ENCODE data around the gene REEP1.

The REEP1 gene

DNA sequence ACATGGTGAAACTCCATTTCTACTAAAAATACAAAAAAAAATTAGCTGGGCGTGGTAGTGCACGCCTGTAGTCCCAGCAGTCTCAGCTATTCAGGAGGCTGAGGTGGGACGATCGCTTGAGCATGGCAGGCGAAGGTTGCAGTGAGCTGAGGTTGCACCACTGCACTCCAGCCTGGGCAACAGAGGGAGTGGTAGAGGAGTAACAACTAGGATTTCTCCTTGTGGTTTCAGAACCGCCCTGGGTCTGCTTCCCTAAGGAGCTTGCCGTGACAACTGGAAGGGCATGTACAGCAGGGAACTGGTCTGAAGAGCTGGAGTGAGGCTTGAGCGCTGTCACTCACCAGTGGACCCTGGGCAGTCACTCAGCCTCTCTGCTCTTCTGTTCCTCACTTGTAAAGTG lies 29.1 kb downstream of the REEP1 start:
- H3K27ac ChIP-seq (ENCODE audit: insufficient read depth, low read depth, low read length, poor library complexity, severe bottlenecking): no peak overlapping the region
- H3K36me3 ChIP-seq (ENCODE audit: control insufficient read depth, insufficient read depth, low read length): no peaks in the 10 kb centered on the region
- 93 to 94% methylated on average over 8 of the region's 8 CpGs for WGBS, 2 experiments
- H3K4me3 ChIP-seq (ENCODE audit: insufficient read depth, low read depth, low read length): no peak overlapping the region
- no peaks in the 10 kb centered on the region for H3K27me3 ChIP-seq (ENCODE audit: control insufficient read depth, insufficient read depth, low read length, poor library complexity, severe bottlenecking)
- peaks cover 3% of the 10 kb centered on the region for H3K4me1 ChIP-seq (ENCODE audit: control insufficient read depth, insufficient read depth, low read length)
- no peaks in the 10 kb centered on the region for H3K9me3 ChIP-seq (ENCODE audit: control insufficient read depth, low read length)

DNA sequence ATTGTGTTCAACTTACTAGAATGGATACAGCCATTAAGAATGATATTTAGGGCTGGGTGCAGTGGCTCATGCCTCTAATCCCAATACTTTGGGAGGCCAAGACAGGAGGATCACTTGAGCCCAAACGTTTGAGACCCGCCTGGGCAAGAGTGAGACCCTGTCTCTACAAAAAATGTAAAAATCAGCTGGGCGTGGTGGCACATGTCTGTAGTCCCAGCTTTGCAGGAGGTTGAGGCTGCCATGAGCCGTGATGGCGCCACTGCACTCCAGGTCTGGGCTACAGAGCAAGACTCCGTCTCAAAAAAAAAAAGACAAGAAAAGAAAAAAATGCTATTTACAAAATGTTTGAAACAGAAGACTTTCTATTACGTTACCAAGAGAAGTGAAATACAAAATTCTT lies 30.0 kb downstream of the REEP1 start:
- 87 to 91% methylated on average over 5 to 6 of the region's 7 CpGs for WGBS, 2 experiments
- no peak overlapping the region for H3K27ac ChIP-seq (ENCODE audit: insufficient read depth, low read depth, low read length, poor library complexity, severe bottlenecking)
- H3K4me1 ChIP-seq (ENCODE audit: control insufficient read depth, insufficient read depth, low read length): peaks cover 3% of the 10 kb centered on the region
- no peaks in the 10 kb centered on the region for H3K36me3 ChIP-seq (ENCODE audit: control insufficient read depth, insufficient read depth, low read length)
- H3K27me3 ChIP-seq (ENCODE audit: control insufficient read depth, insufficient read depth, low read length, poor library complexity, severe bottlenecking): no peaks in the 10 kb centered on the region
- no peak overlapping the region for H3K4me3 ChIP-seq (ENCODE audit: insufficient read depth, low read depth, low read length)
- no peaks in the 10 kb centered on the region for H3K9me3 ChIP-seq (ENCODE audit: control insufficient read depth, low read length)

DNA sequence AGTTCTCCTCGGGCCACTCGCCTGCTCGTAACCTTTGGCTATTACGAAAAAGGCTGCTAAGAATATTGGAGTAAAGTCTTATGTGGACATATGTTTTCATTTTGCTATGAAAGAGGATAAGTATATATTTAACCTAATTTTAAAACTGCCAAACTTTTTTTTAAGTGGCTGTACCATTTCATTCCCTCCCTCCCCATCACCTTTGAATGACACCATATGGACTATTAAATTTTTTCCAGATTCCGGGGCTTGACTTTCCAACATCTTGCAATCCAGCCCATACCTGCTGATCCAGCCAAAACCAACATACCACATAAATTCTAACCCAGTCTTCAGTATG lies 31.5 kb downstream of the REEP1 start:
- H3K9me3 ChIP-seq (ENCODE audit: control insufficient read depth, low read length): no peaks in the 10 kb centered on the region
- H3K4me1 ChIP-seq (ENCODE audit: control insufficient read depth, insufficient read depth, low read length): peaks cover 7% of the 10 kb centered on the region
- no peak overlapping the region for H3K4me3 ChIP-seq (ENCODE audit: insufficient read depth, low read depth, low read length)
- H3K27me3 ChIP-seq (ENCODE audit: control insufficient read depth, insufficient read depth, low read length, poor library complexity, severe bottlenecking): no peaks in the 10 kb centered on the region
- H3K36me3 ChIP-seq (ENCODE audit: control insufficient read depth, insufficient read depth, low read length): no peaks in the 10 kb centered on the region
- whole genome bisulfite sequencing, 2 experiments: 96 to 97% methylated on average over 5 of the region's 5 CpGs
- no peak overlapping the region for H3K27ac ChIP-seq (ENCODE audit: insufficient read depth, low read depth, low read length, poor library complexity, severe bottlenecking)

DNA sequence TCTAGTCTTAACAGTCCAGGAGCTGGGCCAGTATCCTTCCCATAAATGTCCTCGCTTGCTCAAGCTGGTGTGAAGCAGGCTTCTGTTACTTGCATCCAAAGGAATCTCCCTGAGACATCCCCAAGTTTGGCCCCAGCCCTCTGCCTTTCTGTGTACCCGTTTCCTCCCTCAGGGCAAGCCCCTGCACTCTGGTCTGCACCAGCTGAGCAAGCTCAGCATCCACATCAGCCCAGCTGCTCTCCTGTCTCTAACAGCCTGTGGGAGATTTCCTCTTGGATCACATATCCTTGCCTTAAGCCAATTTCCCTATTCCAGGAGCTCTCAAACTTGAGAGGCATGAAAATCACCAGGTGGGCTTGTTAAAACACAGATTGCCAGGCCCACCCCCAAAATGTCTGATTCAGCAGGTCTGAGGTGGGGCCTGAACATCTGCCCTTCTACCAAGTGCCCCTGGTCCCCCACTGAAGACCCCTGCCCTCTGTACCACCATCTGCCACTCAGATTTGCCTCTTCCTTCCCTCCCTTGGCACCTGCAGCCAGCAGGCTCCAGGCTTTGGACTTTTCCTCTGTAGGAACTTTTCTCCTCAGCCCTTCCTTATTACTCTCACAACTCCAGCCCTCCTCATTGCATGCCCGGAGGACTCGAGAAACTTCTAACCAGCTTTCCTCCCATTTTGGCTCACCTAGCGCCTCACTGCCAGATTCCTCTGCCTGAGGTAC lies 32.1 kb downstream of the REEP1 start:
- no peaks in the 10 kb centered on the region for H3K27me3 ChIP-seq (ENCODE audit: control insufficient read depth, insufficient read depth, low read length, poor library complexity, severe bottlenecking)
- no peaks in the 10 kb centered on the region for H3K9me3 ChIP-seq (ENCODE audit: control insufficient read depth, low read length)
- peaks cover 7% of the 10 kb centered on the region for H3K4me1 ChIP-seq (ENCODE audit: control insufficient read depth, insufficient read depth, low read length)
- H3K36me3 ChIP-seq (ENCODE audit: control insufficient read depth, insufficient read depth, low read length): no peaks in the 10 kb centered on the region
- WGBS, 2 experiments: 87 to 90% methylated on average over 5 of the region's 5 CpGs
- no peak overlapping the region for H3K27ac ChIP-seq (ENCODE audit: insufficient read depth, low read depth, low read length, poor library complexity, severe bottlenecking)
- H3K4me3 ChIP-seq (ENCODE audit: insufficient read depth, low read depth, low read length): no peak overlapping the region

DNA sequence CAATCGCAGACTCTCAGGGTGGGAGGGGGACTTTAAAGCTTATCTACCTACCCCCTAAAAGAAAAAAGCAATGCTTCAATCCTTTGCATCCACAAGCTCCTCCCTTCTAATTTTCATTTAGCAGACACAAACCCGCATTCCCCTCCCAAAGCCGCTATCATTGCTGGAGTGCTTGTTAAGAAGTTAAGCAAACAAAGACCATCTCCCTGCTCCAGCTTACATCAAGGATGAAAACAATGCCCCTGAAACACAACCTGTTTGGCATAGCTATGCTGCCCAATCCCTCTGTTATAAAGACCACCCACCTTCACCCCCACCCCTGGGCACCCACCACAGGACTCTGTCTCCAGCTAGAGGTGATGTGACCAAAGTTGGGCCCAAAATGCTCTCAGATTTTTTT lies 33.0 kb downstream of the REEP1 start:
- H3K36me3 ChIP-seq (ENCODE audit: control insufficient read depth, insufficient read depth, low read length): no peaks in the 10 kb centered on the region
- WGBS, 2 experiments: 54 to 59% methylated on average over 3 of the region's 3 CpGs
- no peak overlapping the region for H3K27ac ChIP-seq (ENCODE audit: insufficient read depth, low read depth, low read length, poor library complexity, severe bottlenecking)
- peaks cover 7% of the 10 kb centered on the region for H3K4me1 ChIP-seq (ENCODE audit: control insufficient read depth, insufficient read depth, low read length)
- H3K27me3 ChIP-seq (ENCODE audit: control insufficient read depth, insufficient read depth, low read length, poor library complexity, severe bottlenecking): no peaks in the 10 kb centered on the region
- no peaks in the 10 kb centered on the region for H3K9me3 ChIP-seq (ENCODE audit: control insufficient read depth, low read length)
- H3K4me3 ChIP-seq (ENCODE audit: insufficient read depth, low read depth, low read length): no peak overlapping the region

DNA sequence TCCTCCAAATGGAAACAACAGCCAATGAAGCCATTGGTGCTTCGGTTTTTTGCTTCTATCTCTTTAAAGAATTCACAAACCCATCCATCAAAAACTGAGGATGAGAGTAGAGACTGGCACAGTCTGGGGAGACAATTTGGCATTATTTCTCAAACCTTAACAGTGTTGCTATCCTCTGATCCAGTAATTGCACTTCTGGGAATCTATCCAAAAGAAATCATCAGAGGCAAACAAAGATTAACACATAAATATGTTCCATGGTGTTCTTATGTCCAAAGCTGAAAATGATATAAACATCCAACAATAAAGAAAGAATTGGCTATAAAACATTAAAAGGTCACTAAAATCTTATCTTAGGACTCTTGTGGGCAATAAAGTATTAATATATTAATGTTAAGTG lies 35.1 kb downstream of the REEP1 start:
- Histone ChIP-seq H3K9me3 (ENCODE audit: control insufficient read depth, low read length) (no peaks in the 10 kb centered on the region), H3K4me3 (ENCODE audit: insufficient read depth, low read depth, low read length) (no peak overlapping the region), H3K4me1 (ENCODE audit: control insufficient read depth, insufficient read depth, low read length) (peaks cover 7% of the 10 kb centered on the region), H3K36me3 (ENCODE audit: control insufficient read depth, insufficient read depth, low read length) (no peaks in the 10 kb centered on the region), H3K27ac (ENCODE audit: insufficient read depth, low read depth, low read length, poor library complexity, severe bottlenecking) (no peak overlapping the region), H3K27me3 (ENCODE audit: control insufficient read depth, insufficient read depth, low read length, poor library complexity, severe bottlenecking) (no peaks in the 10 kb centered on the region)
- WGBS, 2 experiments: 96 to 100% methylated on average over 1 of the region's 1 CpG

DNA sequence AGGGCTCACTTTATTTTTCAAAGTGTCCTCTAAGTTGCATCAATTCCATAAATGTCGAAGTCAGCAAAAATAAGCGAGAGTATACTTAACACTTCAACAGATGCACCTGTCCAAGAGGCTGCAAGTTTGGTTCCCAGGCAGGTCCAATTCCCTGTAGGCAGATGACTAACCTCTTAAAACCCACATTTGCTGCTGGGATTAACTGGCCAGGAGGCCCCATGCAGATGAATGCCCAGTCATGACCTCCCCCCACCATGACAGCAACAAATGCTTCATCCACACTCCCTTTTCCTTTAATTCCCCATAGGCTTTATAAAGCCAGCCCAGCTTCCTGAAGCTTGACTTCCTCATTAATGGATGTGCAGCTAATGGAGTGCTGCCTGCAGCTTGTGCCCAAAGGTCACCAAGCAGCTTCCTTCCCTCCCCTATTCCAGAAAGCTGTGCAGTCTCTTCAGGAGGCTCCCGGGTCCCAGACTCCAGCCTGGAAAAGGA lies 35.7 kb downstream of the REEP1 start:
- no peak overlapping the region for H3K27ac ChIP-seq (ENCODE audit: insufficient read depth, low read depth, low read length, poor library complexity, severe bottlenecking)
- H3K9me3 ChIP-seq (ENCODE audit: control insufficient read depth, low read length): no peaks in the 10 kb centered on the region
- no peaks in the 10 kb centered on the region for H3K27me3 ChIP-seq (ENCODE audit: control insufficient read depth, insufficient read depth, low read length, poor library complexity, severe bottlenecking)
- H3K4me1 ChIP-seq (ENCODE audit: control insufficient read depth, insufficient read depth, low read length): peaks cover 7% of the 10 kb centered on the region
- H3K4me3 ChIP-seq (ENCODE audit: insufficient read depth, low read depth, low read length): no peak overlapping the region
- 93 to 94% methylated on average over 3 of the region's 3 CpGs for WGBS, 2 experiments
- no peaks in the 10 kb centered on the region for H3K36me3 ChIP-seq (ENCODE audit: control insufficient read depth, insufficient read depth, low read length)

DNA sequence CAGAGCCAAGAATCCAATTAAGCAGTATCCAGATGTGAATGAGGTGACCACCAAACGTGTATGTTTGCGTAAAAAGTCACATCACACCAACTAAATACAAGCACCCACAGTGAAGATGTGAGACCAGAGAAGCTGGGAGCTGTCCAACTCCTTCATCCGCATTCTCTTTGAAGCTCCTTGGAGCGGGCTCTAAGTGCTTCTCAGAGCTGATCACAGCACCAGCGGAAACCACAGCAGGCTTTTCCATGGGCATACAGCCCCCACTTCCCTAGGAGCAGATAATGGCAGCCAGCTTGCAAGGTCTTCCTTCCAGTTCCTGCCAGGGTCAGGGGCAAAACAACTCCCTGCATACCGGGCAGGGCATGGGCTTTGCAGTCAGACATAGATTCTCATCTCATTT lies 36.4 kb downstream of the REEP1 start:
- H3K27me3 ChIP-seq (ENCODE audit: control insufficient read depth, insufficient read depth, low read length, poor library complexity, severe bottlenecking): no peaks in the 10 kb centered on the region
- peaks cover 7% of the 10 kb centered on the region for H3K4me1 ChIP-seq (ENCODE audit: control insufficient read depth, insufficient read depth, low read length)
- H3K36me3 ChIP-seq (ENCODE audit: control insufficient read depth, insufficient read depth, low read length): no peaks in the 10 kb centered on the region
- no peaks in the 10 kb centered on the region for H3K9me3 ChIP-seq (ENCODE audit: control insufficient read depth, low read length)
- no peak overlapping the region for H3K4me3 ChIP-seq (ENCODE audit: insufficient read depth, low read depth, low read length)
- 86 to 88% methylated on average over 6 of the region's 6 CpGs for WGBS, 2 experiments
- no peak overlapping the region for H3K27ac ChIP-seq (ENCODE audit: insufficient read depth, low read depth, low read length, poor library complexity, severe bottlenecking)

DNA sequence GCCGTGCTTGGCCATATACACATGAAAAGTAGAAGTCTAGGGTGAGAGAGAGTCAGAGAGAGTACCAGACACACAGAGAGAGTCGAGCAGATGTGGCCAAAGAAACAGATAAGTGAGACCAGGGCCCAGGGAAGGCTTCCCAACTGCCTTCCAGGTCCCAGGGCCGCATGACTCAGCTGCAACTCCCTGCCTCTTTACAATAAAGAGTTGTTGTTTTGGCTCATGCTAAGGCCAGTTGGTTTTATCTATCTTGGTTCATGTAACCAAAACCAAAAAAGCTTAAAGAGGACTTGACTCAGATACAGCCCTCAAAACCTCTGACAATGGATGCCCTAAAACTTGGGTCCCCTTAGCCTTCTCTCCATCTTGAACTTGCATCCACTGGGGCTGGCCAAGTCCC lies 36.9 kb downstream of the REEP1 start:
- Histone ChIP-seq H3K27me3 (ENCODE audit: control insufficient read depth, insufficient read depth, low read length, poor library complexity, severe bottlenecking) (no peaks in the 10 kb centered on the region), H3K4me3 (ENCODE audit: insufficient read depth, low read depth, low read length) (no peak overlapping the region), H3K4me1 (ENCODE audit: control insufficient read depth, insufficient read depth, low read length) (peaks cover 7% of the 10 kb centered on the region), H3K9me3 (ENCODE audit: control insufficient read depth, low read length) (no peaks in the 10 kb centered on the region), H3K27ac (ENCODE audit: insufficient read depth, low read depth, low read length, poor library complexity, severe bottlenecking) (no peak overlapping the region), H3K36me3 (ENCODE audit: control insufficient read depth, insufficient read depth, low read length) (no peaks in the 10 kb centered on the region)
- WGBS, 2 experiments: 92 to 93% methylated on average over 3 of the region's 3 CpGs

DNA sequence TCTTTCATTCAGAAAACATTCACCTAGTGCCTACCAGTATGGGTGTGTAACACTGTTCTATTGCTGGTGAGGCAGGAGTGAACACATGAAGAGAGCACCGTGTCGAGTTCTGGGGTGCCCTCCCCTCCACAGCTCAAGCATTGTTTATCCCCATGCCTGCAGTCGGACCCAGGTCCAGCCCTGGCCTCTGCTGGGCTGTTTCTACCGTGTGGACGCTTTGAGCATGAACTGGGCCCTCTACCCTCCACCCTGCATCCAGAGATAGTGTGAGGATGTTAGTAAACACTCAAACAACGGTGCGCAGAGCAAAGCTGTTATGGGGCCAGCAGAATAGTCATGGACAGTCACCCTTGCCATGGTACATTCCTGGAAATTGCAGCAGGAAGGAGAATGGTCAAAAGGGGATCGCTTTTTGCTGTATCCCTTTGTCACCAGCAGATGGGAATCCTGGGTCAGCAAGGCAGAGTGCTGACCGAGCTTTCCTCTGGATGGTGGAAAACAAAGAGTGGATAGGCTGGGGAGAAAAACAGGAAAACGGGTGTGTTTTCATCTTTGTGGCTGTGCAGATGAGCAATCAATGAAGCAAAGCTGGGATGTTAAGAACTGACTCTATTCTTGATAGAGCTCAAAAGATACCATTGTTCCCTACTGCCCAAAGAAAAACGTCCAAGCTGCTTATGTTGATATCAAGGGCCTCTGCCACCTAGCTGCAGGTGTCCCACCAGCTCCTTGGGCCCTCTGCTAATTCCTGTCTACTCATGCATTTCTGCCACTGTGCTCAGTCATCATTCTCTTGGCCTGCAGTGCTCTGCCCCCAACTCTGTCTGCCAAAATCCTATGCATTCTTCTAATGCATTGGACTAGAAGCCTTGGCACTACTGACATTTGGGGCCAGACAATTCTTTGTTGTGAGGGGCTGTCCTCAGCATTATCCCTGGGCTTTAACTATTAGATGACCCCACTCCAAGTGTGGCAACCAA lies 38.7 kb downstream of the REEP1 start:
- no peaks in the 10 kb centered on the region for H3K36me3 ChIP-seq (ENCODE audit: control insufficient read depth, insufficient read depth, low read length)
- no peak overlapping the region for H3K27ac ChIP-seq (ENCODE audit: insufficient read depth, low read depth, low read length, poor library complexity, severe bottlenecking)
- peaks cover 4% of the 10 kb centered on the region for H3K4me1 ChIP-seq (ENCODE audit: control insufficient read depth, insufficient read depth, low read length)
- H3K4me3 ChIP-seq (ENCODE audit: insufficient read depth, low read depth, low read length): no peak overlapping the region
- H3K27me3 ChIP-seq (ENCODE audit: control insufficient read depth, insufficient read depth, low read length, poor library complexity, severe bottlenecking): no peaks in the 10 kb centered on the region
- H3K9me3 ChIP-seq (ENCODE audit: control insufficient read depth, low read length): no peaks in the 10 kb centered on the region
- 78 to 82% methylated on average over 11 of the region's 11 CpGs for WGBS, 2 experiments
